ENCODE measurements around the gene CADM1.

Gene CADM1

GRCh38 chr11:115458877-115459276, 45.3 kb downstream of the CADM1 start:
- TF ChIP-seq ZNF274 (IDR thresholded peaks at IDR 0.05; ENCODE audit: low read depth, low read length) (no peak), YY1 (IDR thresholded peaks at IDR 0.05; ENCODE audit: insufficient read depth, insufficient read length) (no peak), SUZ12 (IDR thresholded peaks at IDR 0.05; ENCODE audit: extremely low read depth, insufficient read depth, insufficient read length) (no peak)
- Histone ChIP-seq H3K27me3 (ENCODE audit: insufficient read depth, insufficient read length) (no peaks in the 10 kb centered on the region), H3K4me1 (ENCODE audit: insufficient read depth, insufficient read length) (peaks cover 1% of the 10 kb centered on the region), H3K9ac (ENCODE audit: insufficient read length, low read depth) (no peak overlapping the region), H3K4me3 (ENCODE audit: insufficient read length, low read depth) (no peak overlapping the region), H3K9me3 (ENCODE audit: insufficient read depth, low read length) (no peaks in the 10 kb centered on the region), H3K36me3 (ENCODE audit: insufficient read depth, insufficient read length, low read length) (no peaks in the 10 kb centered on the region)
- no peak for DNase-seq (ENCODE audit: low read depth, low spot score)

DNA sequence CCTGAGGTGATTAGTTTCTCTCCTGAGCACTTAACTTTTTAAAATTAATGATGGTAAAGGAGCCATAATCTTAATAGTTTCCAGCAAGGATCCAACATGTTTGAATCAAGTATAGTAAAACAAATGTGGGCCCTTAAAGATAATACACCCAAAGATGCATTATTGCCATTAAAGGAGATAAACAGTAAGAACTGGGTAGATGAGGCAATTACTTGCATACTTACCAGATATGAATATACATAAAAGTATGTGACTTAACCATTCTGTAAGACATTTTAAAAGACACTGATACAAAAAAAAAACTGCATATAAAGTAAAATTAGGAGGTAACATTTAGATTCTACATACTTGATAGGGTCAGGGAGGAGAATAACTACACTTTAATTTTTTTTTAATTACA, 48.2 kb downstream of the CADM1 start:
- no peaks in the 10 kb centered on the region for H3K9me3 ChIP-seq (ENCODE audit: insufficient read depth, low read length)
- H3K36me3 ChIP-seq (ENCODE audit: insufficient read depth, insufficient read length, low read length) = no peaks in the 10 kb centered on the region
- H3K4me1 ChIP-seq (ENCODE audit: insufficient read depth, insufficient read length) = no peaks in the 10 kb centered on the region
- TF ChIP-seq YY1 (IDR thresholded peaks at IDR 0.05; ENCODE audit: insufficient read depth, insufficient read length) = no peak
- TF ChIP-seq SUZ12 (IDR thresholded peaks at IDR 0.05; ENCODE audit: extremely low read depth, insufficient read depth, insufficient read length) = no peak
- TF ChIP-seq ZNF274 (IDR thresholded peaks at IDR 0.05; ENCODE audit: low read depth, low read length) = no peak
- H3K9ac ChIP-seq (ENCODE audit: insufficient read length, low read depth) = no peak overlapping the region
- no peaks in the 10 kb centered on the region for H3K27me3 ChIP-seq (ENCODE audit: insufficient read depth, insufficient read length)
- H3K4me3 ChIP-seq (ENCODE audit: insufficient read length, low read depth) = no peak overlapping the region
- no peak for DNase-seq (ENCODE audit: low read depth, low spot score)

DNA sequence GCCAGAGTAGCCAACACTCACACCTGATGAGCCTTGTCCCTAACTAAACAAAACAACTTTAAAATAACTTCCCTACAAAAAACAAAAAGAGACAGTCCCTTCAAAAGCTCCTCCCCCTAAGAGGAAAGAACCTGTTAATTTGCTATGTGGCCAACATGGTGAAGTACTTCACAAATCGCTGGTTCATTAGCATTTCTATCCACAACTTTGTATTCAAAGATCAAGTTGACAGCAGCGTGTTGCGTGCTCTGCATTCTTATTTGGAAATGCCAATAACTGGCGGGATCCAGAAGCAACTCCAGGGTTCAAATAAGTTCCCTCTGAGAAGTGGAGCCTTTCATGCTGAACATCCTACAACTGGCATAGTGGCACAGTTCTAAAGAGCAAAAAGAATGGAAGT, 48.6 kb downstream of the CADM1 start:
- DNase-seq (ENCODE audit: low read depth, low spot score) = no peak
- no peaks in the 10 kb centered on the region for H3K9me3 ChIP-seq (ENCODE audit: insufficient read depth, low read length)
- H3K36me3 ChIP-seq (ENCODE audit: insufficient read depth, insufficient read length, low read length) = no peaks in the 10 kb centered on the region
- no peaks in the 10 kb centered on the region for H3K4me1 ChIP-seq (ENCODE audit: insufficient read depth, insufficient read length)
- TF ChIP-seq YY1 (IDR thresholded peaks at IDR 0.05; ENCODE audit: insufficient read depth, insufficient read length) = no peak
- no peak for TF ChIP-seq SUZ12 (IDR thresholded peaks at IDR 0.05; ENCODE audit: extremely low read depth, insufficient read depth, insufficient read length)
- no peak for TF ChIP-seq ZNF274 (IDR thresholded peaks at IDR 0.05; ENCODE audit: low read depth, low read length)
- H3K27me3 ChIP-seq (ENCODE audit: insufficient read depth, insufficient read length) = no peaks in the 10 kb centered on the region
- H3K4me3 ChIP-seq (ENCODE audit: insufficient read length, low read depth) = no peak overlapping the region
- no peak overlapping the region for H3K9ac ChIP-seq (ENCODE audit: insufficient read length, low read depth)

DNA sequence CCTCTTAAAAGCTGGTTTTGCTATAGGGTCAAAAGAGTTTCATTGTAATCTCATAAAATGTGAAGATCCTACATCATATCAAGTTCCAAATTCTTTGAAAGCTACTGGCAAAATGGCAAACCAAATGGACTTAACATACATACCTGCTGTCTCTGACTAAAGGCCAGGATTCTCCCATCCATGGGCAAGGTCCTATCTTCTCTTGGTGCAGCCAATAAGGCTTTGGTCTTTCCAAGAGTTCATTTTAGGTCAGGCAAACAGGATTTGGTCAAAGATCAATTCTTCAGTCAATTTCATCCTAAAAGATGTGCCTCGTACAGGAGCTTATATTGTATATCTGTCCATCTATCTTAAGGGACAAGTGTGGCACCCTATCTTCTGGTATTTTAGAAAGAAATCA, 49.7 kb downstream of the CADM1 start:
- no peaks in the 10 kb centered on the region for H3K9me3 ChIP-seq (ENCODE audit: insufficient read depth, low read length)
- H3K36me3 ChIP-seq (ENCODE audit: insufficient read depth, insufficient read length, low read length) = no peaks in the 10 kb centered on the region
- H3K9ac ChIP-seq (ENCODE audit: insufficient read length, low read depth) = no peak overlapping the region
- H3K4me1 ChIP-seq (ENCODE audit: insufficient read depth, insufficient read length) = no peaks in the 10 kb centered on the region
- H3K4me3 ChIP-seq (ENCODE audit: insufficient read length, low read depth) = no peak overlapping the region
- no peaks in the 10 kb centered on the region for H3K27me3 ChIP-seq (ENCODE audit: insufficient read depth, insufficient read length)
- TF ChIP-seq YY1 (IDR thresholded peaks at IDR 0.05; ENCODE audit: insufficient read depth, insufficient read length) (no peak), ZNF274 (IDR thresholded peaks at IDR 0.05; ENCODE audit: low read depth, low read length) (no peak), SUZ12 (IDR thresholded peaks at IDR 0.05; ENCODE audit: extremely low read depth, insufficient read depth, insufficient read length) (no peak)
- no peak for DNase-seq (ENCODE audit: low read depth, low spot score)

DNA sequence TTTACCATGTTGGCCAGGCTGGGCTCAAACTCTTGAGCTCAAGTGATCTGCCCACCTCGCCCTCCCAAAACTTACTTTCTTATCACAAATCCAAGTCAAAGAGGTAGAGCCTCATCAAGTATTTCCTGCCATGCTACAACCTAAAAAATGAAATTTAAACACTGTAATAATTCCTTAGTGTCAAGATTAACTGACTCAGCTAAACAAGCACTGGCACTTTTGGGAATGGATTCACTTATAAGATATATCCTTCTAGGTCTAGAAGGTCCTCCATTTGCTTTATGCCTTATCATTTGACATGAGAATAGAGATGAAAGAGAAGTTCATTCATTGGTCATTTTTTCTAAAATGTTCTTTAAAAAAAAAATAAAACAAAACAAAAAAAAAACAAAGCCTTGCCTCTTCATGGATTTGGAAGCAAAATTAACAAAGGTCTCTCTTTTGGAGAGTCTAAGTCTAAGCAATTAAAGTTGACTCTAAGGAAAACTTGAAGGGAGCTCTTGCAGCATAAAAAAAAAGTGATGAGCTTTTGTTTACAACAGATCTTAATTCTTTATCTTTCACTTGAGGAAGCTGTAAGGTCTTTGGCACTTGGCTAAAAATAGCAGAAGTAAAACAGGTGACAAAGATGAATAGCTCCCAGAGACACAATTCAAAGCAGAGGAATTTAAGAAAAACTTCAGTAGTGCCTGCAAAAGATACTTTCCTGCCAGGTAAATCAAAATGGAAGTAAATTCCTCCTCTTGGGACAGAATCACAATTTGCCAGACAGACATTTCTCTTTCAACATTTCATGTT, 50.3 kb downstream of the CADM1 start:
- DNase-seq (ENCODE audit: low read depth, low spot score) = no peak
- TF ChIP-seq ZNF274 (IDR thresholded peaks at IDR 0.05; ENCODE audit: low read depth, low read length) (no peak), SUZ12 (IDR thresholded peaks at IDR 0.05; ENCODE audit: extremely low read depth, insufficient read depth, insufficient read length) (no peak), YY1 (IDR thresholded peaks at IDR 0.05; ENCODE audit: insufficient read depth, insufficient read length) (no peak)
- Histone ChIP-seq H3K4me1 (ENCODE audit: insufficient read depth, insufficient read length) (no peaks in the 10 kb centered on the region), H3K9ac (ENCODE audit: insufficient read length, low read depth) (no peak overlapping the region), H3K4me3 (ENCODE audit: insufficient read length, low read depth) (no peak overlapping the region), H3K9me3 (ENCODE audit: insufficient read depth, low read length) (no peaks in the 10 kb centered on the region), H3K27me3 (ENCODE audit: insufficient read depth, insufficient read length) (no peaks in the 10 kb centered on the region), H3K36me3 (ENCODE audit: insufficient read depth, insufficient read length, low read length) (no peaks in the 10 kb centered on the region)

GRCh38 chr11:115452241-115452640, 52.0 kb downstream of the CADM1 start:
- no peaks in the 10 kb centered on the region for H3K27me3 ChIP-seq (ENCODE audit: insufficient read depth, insufficient read length)
- H3K4me1 ChIP-seq (ENCODE audit: insufficient read depth, insufficient read length) = no peaks in the 10 kb centered on the region
- no peak overlapping the region for H3K4me3 ChIP-seq (ENCODE audit: insufficient read length, low read depth)
- no peaks in the 10 kb centered on the region for H3K36me3 ChIP-seq (ENCODE audit: insufficient read depth, insufficient read length, low read length)
- H3K9me3 ChIP-seq (ENCODE audit: insufficient read depth, low read length) = peaks cover 10% of the 10 kb centered on the region
- no peak for DNase-seq (ENCODE audit: low read depth, low spot score)
- TF ChIP-seq ZNF274 (IDR thresholded peaks at IDR 0.05; ENCODE audit: low read depth, low read length) = no peak
- no peak for TF ChIP-seq SUZ12 (IDR thresholded peaks at IDR 0.05; ENCODE audit: extremely low read depth, insufficient read depth, insufficient read length)
- no peak for TF ChIP-seq YY1 (IDR thresholded peaks at IDR 0.05; ENCODE audit: insufficient read depth, insufficient read length)
- H3K9ac ChIP-seq (ENCODE audit: insufficient read length, low read depth) = no peak overlapping the region

GRCh38 chr11:115450519-115450918, 53.7 kb downstream of the CADM1 start:
- H3K36me3 ChIP-seq (ENCODE audit: insufficient read depth, insufficient read length, low read length) = no peaks in the 10 kb centered on the region
- no peaks in the 10 kb centered on the region for H3K4me1 ChIP-seq (ENCODE audit: insufficient read depth, insufficient read length)
- no peak overlapping the region for H3K9ac ChIP-seq (ENCODE audit: insufficient read length, low read depth)
- H3K9me3 ChIP-seq (ENCODE audit: insufficient read depth, low read length) = peaks cover 18% of the 10 kb centered on the region
- no peak overlapping the region for H3K4me3 ChIP-seq (ENCODE audit: insufficient read length, low read depth)
- DNase-seq (ENCODE audit: low read depth, low spot score) = no peak
- TF ChIP-seq ZNF274 (IDR thresholded peaks at IDR 0.05; ENCODE audit: low read depth, low read length) (no peak), YY1 (IDR thresholded peaks at IDR 0.05; ENCODE audit: insufficient read depth, insufficient read length) (no peak), SUZ12 (IDR thresholded peaks at IDR 0.05; ENCODE audit: extremely low read depth, insufficient read depth, insufficient read length) (no peak)
- no peaks in the 10 kb centered on the region for H3K27me3 ChIP-seq (ENCODE audit: insufficient read depth, insufficient read length)

Data from NT2/D1 (cell line).